PFSK-1 (cell line): ENCODE data around the gene SYP.

Experiments used
- FOXP2 ChIP-seq: optimal IDR thresholded peaks from 2 replicates; pipeline ENCODE3; 2011; ENCODE audit warnings: borderline replicate concordance, control low read depth, inconsistent platforms; ENCODE audit not compliant: insufficient read depth; ENCODE audit errors: extremely low read length, extremely low read depth
- POLR2AphosphoS5 ChIP-seq: IDR thresholded peaks from 2 replicates; pipeline ENCODE4 v1.6.1; 2012; ENCODE audit warnings: low read depth, mild to moderate bottlenecking, control low read depth, low read length, moderate library complexity
- REST ChIP-seq, 2 experiments: IDR thresholded peaks; 2 replicates each; pipeline versions ENCODE4 v1.6.1 to v1.8.0; 2011 to 2012; ENCODE audit warnings: low read depth in 2 of 2, low read length in 2 of 2, control low read depth in 1 of 2, inconsistent platforms in 1 of 2, mild to moderate bottlenecking in 1 of 2, moderate library complexity in 1 of 2; ENCODE audit not compliant: insufficient read depth in 1 of 2
- SIN3A ChIP-seq: IDR thresholded peaks from 2 replicates; pipeline ENCODE4 v1.6.1; 2012; ENCODE audit warnings: mild to moderate bottlenecking, low read length, moderate library complexity, borderline replicate concordance; ENCODE audit not compliant: insufficient read depth
- TAF1 ChIP-seq: IDR thresholded peaks from 2 replicates; pipeline ENCODE4 v1.6.1; 2012; ENCODE audit warnings: low read length, control low read depth, borderline replicate concordance; ENCODE audit not compliant: insufficient read depth

Gene SYP

GRCh38 chrX:49230500-49231232, 30.7 kb upstream of the SYP start:
- TF ChIP-seq POLR2AphosphoS5 (no peak), SIN3A (no peak), FOXP2 (no peak), TAF1 (no peak), REST (IDR thresholded peaks at IDR 0.05; ENCODE audit: insufficient read depth in 1 of 2, low read depth in 2 of 2, low read length in 2 of 2) (no peak)

- TF ChIP-seq REST (IDR thresholded peaks at IDR 0.05; ENCODE audit: insufficient read depth in 1 of 2, low read depth in 2 of 2, low read length in 2 of 2): no peak
- TF ChIP-seq POLR2AphosphoS5: no peak
- TF ChIP-seq SIN3A: no peak
- TF ChIP-seq FOXP2: no peak
- TF ChIP-seq TAF1: no peak
These were observed 28.2 kb upstream of the SYP start for GRCh38 chrX:49228185-49228584.

- TF ChIP-seq SIN3A (no peak), POLR2AphosphoS5 (no peak), FOXP2 (no peak)
These were observed 27.7 kb upstream of the SYP start for GRCh38 chrX:49227726-49228125.

GRCh38 chrX:49226946-49227345, 27.0 kb upstream of the SYP start:
- no peak for TF ChIP-seq SIN3A

GRCh38 chrX:49225858-49226257, 25.9 kb upstream of the SYP start:
- no peak for TF ChIP-seq SIN3A
- no peak for TF ChIP-seq FOXP2
- no peak for TF ChIP-seq TAF1
- no peak for TF ChIP-seq POLR2AphosphoS5
- TF ChIP-seq REST (IDR thresholded peaks at IDR 0.05; ENCODE audit: insufficient read depth in 1 of 2, low read depth in 2 of 2, low read length in 2 of 2): no peak

GRCh38 chrX:49221868-49222267, 21.9 kb upstream of the SYP start:
- TF ChIP-seq SIN3A (no peak), FOXP2 (no peak), TAF1 (no peak), REST (IDR thresholded peaks at IDR 0.05; ENCODE audit: insufficient read depth in 1 of 2, low read depth in 2 of 2, low read length in 2 of 2) (no peak), POLR2AphosphoS5 (no peak)
